ENCODE results near the gene SEMA6B.
"Not testable (repeated sequence)": the region's sequence is repeated elsewhere in the genome, so short reads cannot be mapped to it uniquely, and the experiment has no call there.

The SEMA6B gene

DNA sequence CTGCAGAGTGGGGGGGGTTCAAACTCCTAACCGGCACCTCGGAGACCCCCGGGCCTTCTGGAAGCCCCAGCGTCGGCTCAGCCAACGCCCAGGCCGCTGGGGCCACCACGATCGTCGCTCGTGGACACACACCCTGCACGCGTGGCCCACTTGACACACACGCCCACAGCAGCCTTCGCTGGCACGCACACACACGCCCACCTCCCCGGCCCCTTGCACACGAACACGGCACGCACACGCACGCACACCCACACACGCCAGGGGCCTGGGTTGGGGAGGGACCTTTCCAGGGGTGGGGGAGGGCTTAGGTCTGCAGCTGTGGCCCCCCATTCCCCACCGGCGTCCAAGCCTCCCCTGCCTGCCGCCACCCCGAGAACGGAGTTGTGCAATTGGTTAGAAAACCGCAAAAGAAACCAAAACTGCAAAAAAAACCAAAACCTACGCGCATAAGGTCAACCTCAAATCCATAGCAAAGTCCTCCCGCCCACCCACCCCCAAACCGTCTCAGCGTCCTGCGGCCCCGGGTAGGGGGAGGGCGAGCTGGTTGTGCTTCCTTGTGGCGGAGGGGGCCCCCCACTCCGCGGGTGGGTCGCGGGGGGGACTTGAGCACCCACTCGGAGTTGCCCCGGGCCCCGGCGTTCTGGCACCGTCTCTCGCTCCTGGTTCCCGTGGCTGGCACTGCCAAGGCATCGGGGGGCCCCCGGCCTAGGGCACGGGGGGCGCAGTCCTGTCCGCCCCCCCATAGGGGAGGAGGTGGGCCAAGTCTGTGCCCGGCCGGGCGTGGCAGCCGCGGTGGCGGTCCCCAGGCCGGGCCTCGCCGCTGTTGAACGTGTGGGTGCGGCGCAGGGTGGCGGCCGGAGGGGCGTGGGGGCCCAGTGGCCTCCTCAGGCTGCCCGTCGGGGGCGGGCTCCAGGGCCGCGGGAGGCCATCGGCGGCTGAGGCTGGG, 16.3 kb downstream of the SEMA6B start:
- DNase-seq, result no peak

DNA sequence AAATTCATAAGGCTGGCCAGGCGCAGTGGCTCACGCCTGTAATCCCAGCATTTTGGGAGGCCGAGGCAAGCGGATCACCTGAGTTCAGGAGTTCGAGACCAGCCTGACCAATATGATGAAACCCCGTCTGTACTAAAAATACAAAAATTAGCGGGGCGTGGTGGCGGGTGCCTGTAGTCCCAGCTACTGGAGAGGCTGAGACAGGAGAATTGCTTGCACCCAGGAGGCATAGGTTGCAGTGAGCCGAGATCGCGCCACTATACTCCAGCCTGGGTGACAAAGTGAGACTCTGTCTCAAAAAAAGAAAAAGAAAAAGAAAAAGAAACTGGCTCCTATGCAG, 17.7 kb downstream of the SEMA6B start:
- DNase-seq, result not testable (repeated sequence)

DNA sequence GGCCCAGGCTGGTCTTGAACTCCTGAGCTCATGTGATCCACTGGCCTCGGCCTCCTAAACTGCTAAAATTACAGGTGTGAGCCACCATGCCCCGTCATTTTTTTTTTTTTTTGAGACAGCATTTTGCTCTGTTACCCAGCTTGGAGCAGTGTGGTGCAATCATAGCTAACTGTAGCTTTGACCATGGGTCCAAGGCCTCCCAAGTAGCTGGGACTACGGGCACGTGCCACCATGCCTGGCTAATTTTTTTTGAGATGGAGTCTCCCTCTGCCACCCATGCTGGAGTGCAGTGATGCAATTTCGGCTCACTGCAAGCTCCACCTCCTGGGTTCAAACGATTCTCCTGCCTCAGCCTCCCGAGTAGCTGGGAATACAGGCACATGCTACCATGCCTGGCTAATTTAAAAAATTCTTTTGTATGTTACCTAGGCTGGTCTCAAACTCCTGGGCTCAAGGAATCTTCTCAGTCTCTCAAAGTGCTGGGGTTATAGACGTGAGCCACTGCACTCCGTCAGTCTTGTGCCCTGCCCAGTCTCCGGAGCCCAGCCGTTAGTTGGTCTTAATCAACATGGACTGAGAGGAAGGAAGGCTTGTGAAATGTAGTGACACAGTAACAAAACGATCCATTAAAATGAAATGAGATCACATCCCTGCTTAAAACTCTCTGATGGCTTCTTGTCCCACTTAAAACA, 18.2 kb downstream of the SEMA6B start:
- no peak for DNase-seq

DNA sequence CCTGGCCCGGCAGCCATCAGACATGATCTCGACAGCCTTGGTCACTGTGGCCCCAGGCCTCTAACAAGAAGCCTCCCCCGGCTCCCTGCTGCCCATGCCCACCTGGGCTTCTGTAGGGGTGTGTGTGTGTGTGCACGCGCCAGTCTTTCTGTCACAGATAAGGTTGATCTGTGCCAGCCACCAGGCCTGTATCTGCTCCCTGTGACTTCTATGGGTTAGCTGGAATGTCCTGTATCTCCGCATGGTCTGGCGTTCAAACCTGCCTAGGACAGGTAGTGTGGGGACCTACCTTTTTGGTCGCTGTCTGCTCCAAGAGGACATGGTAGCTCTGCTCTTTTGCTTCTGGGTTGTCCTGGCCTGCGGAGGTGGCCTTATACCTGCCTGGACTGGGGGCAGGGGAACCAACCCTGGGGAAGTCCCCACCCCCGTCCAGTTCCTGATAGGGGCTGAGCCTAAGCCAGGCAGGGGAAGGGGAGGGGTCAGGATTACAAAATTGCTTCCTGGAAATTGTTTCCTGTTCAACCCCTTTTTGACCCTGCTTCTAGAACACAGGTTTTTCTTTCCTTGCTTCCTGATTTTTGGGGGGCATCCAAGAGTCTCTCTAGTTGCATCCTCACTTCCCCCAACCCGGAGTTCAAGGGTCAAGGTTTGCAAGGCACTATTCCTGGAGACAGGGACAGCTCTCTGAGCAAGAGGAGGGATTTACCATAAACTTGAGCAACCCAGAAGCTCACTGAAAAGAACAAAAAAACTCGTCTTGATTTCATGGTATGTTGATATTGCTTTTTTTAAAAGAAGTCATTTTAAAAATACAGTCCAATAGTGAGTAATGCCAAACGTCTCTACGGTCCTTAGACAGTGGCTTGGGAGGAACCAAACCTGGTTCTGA, 19.5 kb downstream of the SEMA6B start, which contains the start of gene LRG1:
Gene LRG1, minus strand, starts transcription at position 344 of the 889 bp plus-strand sequence. Its CDS starts 23 bp downstream, at position 321.
- DNase-seq, result no peak

DNA sequence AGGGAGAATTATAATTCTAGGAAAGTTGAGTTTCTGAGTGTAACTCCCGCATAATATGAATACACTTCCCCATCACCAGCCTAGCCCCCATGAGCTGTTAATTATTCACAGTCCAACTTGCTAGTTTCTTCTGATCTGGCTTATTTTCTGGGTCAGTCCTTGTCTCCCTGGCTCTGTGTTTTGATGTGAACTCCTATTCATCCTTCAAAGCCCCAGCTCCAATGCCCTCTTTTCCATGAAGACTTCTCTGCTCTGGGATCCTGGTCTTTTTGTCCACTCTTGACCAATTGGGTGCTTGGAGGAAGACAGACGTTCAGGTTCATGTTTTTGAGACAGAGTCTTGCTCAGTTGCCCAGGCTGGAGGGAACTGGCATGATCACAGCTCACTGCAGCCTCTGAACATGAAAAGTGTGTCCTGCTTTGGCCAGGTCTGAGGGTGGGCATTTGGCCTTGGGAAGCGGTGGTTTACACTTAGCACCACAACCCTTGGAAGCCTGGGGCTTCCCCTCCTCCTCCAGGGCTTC, 20.3 kb downstream of the SEMA6B start:
- no peak for DNase-seq

DNA sequence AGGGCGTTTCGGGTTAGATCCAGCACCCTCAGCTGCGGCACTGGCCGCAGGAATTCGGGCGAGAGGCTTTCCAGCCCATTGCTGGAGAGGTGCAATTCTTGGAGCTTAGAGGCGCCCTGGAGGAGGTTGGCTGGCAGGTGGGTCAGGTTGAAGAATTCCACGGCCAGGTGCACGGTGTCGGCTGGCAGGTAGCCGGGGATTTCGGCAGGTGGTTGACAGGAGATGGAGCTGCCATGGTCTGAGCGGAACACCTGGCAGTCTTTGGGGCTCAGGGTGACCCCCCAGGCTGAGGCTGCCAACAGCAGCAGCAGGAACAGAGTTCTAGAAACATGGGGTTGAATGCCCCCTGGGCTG, 20.9 kb downstream of the SEMA6B start:
- DNase-seq, result no peak

DNA sequence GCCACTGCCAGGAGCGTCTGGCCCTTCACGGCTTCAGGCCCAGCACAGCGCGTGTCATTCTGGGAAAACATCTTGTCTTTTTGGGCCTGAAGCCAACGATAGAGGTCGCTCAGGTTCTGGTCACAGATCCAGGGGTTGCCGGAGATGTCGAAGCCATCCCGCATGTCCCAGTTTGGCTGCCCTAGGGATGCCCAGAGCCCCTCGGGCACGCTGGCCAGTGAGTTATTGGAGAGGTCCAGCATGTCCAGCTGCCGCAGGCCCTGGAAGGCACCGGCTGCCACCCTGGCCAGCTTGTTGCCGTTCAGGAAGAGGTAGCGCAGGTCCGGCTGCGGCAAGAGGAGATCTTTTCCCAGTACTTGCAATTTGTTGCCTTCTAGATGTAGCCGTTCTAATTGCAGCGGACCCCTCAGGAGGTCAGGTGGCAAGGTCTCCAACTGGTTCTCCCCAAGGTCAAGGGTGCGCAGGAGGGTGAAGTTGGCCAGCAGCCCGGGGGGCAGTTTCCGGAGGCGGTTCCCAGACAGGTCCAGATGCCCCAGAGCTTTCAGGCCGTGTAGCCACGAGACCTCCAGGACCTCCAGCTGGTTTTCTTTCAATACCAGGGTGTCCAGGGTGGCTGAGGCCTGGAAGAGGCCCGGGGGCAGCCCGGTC, 21.4 kb downstream of the SEMA6B start:
- DNase-seq, result no peak

DNA sequence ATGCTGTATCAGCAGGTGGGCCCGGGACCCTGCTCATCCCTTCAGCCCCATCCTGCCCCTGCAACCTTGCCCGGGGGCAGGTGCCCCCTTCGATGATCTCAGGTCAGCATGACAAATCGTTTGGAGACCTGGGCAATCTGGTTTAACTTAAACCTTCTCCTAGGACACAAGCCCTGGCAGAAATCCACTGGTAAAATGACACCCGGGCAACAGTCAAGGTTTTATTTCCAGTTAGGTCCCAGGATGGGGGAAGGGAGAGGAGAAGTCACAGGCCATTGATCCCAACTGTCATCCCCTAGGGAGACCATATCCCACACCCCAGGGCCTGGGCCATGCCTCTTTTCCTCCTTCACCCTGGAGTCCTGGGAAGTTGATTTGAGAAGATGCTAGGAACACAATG, 22.7 kb downstream of the SEMA6B start:
- no peak for DNase-seq

DNA sequence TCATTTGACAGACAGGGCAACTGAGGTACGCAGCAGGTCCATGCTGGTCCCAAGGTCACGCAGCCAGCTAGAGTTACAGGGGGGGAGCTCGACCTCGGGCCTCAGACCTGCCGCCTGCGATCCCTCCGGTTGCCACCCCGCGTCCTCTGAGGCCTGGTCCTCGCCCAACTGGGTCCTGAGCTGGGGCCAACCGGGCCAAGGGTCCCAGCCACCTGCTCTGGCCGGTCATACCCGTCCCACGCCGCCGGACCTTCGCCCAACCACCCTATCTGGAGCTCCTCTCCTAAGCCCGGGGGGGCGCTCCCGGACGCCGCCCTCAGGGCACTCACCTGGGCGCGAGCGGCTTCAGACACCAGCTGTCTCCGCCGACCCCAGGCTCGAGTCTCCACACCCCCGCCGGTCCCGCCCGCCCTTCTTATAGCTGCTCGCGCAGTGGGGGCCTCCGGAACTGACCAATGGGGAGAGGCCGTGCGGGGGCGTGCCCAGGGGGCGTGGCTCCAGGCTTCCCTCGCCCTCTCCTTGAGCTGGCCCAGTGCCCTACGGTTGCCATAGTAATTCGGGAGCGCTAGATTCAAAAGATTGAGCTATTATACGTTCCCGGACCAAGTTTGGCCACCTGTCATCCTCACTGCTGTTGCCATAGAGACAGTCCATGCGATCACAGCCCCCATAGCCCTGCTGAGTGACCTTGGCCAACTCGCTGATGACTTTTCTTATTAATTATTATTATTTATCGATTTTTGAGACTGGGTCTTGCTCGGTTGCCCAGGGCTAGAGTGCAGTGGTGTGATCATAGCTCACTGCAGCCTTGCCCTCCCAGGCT, 24.4 kb downstream of the SEMA6B start, which contains the start of gene PLIN5:
Gene PLIN5, minus strand, starts transcription at position 389 of the 823 bp plus-strand sequence. CDS start 1,150 bp downstream, outside the sequence.
- peak; percentile 52 for DNase-seq

DNA sequence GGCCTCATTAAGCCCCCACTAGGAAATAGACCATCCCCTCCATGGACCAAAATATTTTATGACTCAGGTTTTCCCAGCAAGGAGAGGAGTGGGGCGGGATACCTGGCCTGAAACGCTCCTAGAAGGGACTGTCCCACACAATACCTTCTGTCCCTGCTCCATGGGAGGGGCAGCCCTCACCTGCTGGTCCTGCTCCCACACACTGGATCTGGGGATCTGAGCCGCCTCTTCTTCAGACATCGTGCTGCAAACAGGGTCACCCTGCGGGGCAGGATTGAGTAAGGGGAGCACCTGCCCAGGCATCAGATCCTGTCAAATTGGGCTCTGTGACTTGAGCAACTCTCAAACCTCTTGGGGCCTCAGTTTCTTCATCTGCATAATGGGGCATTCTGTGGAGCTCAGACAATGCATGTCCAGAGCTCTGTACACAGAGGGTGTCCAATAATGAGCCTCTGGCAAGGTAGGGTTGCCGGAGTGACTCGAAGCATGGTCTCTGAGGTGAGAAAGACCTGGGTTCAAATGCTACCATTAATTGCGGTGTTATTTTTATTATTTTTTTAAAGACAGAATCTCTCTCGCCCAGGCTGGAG, 25.6 kb downstream of the SEMA6B start:
- DNase-seq, result no peak

DNA sequence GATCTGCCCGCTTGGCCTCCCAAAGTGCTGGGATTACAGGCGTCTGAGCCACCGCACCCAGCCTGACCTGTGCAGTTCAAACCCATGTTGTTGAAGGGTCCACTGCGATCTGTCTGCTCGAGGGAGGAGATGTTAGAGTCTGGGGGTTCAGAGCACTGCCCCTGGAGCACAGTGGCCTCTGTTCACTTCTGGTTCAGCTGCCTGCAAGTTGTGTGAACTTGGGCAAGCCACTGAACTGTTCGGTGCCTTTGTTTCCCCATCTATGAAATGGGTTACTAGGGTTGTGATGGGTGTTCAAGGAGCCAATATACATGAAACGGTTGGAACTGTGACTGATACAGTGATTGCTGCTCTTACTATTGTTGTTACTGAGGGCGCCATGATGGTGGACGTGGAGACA, 26.1 kb downstream of the SEMA6B start:
- no peak for DNase-seq

DNA sequence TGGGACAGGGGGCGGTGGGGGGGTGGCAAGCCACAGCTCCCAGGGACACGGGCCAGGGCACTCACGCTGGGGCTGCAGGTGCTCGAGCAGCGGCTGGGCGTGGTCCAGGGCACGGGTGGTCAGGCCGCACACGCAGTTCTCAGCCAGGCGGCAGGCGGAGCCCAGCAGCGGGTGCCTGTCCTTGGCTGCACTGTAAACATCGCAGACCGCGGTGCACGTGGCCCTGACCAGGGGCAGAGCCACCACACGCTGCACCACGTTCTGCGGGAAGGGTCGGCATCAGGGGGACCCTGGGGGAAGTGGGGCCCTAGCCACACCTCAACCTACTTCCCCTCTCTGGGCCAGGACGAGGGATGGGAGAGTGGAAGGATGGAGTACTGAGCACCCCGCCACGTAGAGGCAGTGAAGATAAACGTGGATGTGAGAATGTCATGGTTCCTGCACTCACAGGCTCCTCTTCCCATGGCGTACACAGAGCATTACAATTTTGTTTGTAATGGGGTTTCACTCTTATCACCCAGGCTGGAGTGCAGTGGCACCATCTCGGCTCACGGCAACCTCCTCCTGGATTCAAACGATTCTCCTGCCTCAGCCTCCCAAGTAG, 27.8 kb downstream of the SEMA6B start:
- DNase-seq, result no peak

DNA sequence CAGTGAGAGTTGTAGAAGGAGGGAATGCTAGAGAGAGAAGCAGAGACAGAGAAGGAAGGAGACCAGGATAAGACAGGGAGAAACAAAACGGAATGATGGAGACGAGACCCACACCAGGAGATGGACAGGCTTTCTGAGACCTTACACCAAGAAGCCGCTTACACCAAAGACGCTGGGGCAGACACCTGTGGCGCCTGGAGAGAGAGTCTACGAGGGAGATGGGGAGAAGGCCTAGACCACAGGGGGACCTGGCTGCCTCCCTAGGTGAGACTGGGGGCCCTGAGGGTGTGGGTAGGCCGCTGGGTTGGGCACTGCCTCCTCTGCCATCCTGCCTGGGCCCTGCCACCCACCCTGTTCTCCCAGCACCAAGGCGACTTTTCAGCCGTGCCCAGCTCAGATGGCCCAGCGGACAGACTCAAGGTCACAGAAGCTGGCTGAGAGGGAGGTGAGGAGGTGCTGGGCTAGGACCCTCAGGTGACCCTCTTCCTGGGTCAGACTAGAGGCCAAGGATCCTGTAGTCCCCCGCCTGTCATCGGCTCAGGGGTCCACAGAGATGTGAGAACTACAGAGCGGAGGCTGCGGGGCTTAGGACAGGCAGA, 29.5 kb downstream of the SEMA6B start:
- DNase-seq, result no peak

DNA sequence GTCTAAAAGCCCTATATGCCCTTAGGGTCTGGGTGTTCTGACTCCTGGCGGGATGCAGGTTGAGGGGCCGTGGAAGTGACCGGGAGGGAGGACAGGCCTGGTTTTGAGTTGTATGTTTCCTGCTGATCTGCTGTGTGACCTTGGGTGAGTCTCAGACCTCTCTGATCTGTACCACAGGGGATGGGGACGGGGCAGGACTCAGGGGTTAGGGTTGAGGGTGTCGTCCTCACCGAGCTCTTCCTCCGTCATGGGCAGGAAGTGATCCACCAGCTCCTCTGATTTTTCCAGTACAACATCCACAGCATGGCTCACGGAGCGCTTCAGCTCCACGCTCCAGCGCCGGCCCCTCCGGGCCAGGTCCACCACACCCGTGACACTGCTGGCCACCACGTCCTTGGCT, 30.6 kb downstream of the SEMA6B start:
- DNase-seq, result no peak

DNA sequence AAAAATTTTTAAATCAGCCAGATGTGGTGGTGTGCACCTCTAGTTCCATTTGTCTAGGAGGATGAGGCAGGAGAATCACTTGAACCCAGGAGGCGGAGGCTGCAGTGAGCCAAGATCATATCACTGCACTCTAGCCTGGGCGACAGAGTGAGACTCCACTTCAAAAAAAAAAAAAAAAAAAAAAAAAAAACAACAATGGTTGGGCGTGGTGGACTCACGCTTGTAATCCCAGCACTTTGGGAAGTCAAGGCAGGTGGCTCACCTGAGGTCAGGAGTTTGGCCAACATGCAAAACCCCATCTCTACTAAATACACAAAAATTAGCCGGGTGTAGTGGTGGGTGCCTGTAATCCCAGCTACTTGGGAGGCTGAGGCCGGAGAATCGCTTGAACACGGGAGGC, 32.1 kb downstream of the SEMA6B start:
- DNase-seq, result not testable (repeated sequence)

DNA sequence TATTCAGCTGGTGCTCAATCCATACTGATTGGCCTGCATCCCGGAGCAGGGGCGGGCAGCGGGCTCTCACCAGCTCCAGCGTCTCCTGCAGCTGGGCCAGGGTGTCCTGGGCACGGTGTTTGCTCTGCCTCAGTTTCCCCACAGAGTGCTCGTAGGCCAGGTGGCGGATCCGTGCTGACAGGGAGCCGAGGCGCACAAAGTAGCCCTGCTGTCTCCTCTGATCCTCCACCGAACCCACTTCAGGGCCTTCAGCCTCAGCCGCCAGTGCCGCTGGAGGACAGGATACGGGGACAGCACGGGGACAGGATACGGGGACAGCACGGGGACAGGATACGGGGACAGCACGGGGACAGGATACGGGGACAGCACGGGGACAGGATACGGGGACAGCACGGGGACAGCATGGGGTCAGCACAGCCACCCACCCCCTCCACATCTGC, 33.9 kb downstream of the SEMA6B start:
- no peak for DNase-seq

DNA sequence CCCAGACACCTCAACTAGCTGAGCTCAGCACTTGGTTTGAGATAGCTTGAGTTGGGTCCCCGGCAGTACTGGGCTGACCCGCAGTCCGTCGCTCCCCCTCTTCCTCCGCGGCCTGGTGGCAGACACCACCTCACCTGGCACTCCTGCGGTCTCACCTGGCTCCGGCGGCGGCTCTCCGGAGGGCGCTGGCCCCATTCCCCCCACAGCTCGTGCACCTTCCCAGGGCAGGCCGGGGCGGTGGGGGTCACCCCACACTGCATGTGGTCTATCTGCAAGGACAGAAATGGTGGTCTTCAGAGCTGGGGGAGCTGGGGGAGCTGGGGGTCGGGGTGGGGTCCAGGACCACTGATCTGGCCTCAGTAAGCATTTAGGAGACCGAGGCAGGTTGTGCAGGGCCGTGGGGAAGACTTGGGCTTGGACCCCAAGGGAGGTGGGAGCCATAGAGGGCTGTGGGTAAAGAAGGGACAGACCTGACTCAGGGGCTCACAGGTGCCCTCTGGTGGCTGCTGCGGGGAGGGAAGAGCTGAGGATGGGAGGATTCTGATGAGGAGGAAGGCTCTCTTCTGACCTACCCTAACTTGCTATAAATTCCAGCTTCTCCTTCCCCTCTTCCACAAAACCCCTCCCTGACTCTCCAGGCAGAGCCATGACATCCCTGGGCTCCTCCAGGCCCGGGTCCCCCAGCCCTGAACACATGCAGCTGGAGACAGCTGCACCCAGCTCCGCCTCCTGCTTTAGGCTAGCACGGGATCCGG, 34.5 kb downstream of the SEMA6B start:
- peak; percentile 78 for DNase-seq

DNA sequence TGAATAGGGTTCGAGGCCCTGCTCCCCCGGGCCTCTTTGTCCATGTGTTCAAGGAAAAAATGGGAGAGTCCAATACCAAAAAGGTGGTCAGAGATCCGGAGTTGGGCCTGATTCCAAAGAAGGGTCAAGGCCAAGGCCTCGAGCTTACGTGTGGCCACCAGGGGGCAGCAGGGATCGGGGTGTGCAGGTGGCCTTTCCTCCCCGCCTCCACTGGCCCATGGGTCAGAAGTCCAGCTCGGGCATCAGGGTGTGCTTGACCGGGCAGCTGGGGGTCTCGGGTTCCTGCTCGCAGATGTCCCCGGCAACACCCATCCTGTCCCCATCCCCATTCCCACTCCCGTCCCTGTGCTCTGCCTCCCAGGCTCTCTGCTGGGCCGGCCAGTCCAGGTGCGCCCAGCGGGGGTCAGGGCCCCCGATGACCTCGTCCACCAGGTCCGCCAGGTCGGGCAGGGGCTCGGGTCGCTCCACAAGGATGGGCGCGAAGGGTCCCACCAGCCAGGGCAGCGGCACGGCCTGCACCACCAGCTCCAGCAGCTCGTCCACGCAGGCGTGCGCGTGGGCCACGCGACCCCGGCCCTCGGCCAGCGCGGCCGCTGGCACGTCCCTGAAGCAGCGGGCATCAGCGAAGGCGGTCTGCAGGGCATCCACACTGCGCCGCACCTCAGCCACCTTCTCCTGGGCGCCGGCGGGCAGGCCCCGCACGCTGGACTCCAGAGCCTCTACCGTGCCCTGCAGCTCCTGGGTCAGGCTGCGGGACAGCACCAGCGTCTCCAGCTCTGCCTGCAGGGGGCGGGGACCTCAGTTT, 36.0 kb downstream of the SEMA6B start:
- peak; percentile 59 for DNase-seq

All from activated CD4-positive, CD25-positive, alpha-beta regulatory T cell treated with anti-CD3 and anti-CD28 coated beads, Interleukin-2, amount 50 U/mL, for 72 hours (primary cell).